Measurements from ENCODE around the gene PPP1R9A.

PPP1R9A gene

GRCh38 chr7:95244616-95245015 is 337.2 kb downstream of the PPP1R9A start:
- POLR2A ChIA-PET, result no interaction called here
- CTCF ChIA-PET, result no interaction called here
- H3K4me3 ChIP-seq (ENCODE audit: low read depth, low read length), result no peak overlapping the region
- DNase-seq (ENCODE audit: low read depth, low spot score), result no peak
- TF ChIP-seq CTCF (IDR thresholded peaks at IDR 0.05; ENCODE audit: insufficient read depth, low read length, missing control alignments), result no peak

DNA sequence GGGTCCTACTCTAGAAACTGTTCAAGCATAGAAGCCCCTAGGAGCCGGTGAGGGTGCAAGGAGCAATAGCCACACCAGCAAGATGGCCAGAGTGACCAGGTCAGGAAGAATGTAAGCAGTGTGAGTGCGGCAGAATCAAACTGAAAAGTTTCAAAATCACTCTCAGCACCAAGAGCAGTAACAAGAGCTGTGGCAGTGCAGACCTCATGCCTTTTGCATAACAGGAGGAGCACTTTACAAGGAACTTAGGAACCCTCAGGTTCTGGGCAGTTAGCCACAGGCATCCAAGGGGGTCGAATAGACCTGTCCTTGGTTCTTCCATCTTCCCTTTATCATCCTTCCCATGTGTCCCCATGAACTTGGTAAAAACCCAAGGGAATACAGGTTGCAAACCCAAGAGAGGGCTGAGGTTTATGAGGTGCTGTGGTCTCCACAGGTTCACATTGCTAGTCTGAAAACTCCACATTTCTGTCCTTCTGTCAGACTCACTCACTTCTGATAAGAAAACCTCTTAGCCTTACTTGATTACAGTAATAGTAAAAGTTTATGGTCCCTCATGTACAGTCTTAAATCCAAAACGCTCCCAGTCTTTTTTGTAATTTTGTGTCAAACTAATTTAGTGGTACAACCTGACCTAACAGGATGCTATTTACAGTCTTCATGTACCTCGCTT is 338.6 kb downstream of the PPP1R9A start:
- no peak for DNase-seq (ENCODE audit: low read depth, low spot score)
- ChIA-PET CTCF (interaction anchor here (1.3 to 2.6 kb wide), 5 partner anchors 13 to 809 kb away, joined by 4 to 51 read pairs (median 5); partner anchors contain the start of gene PON2), POLR2A (no interaction called here)
- TF ChIP-seq CTCF (IDR thresholded peaks at IDR 0.05; ENCODE audit: insufficient read depth, low read length, missing control alignments), result no peak
- H3K4me3 ChIP-seq (ENCODE audit: low read depth, low read length), result no peak overlapping the region

DNA sequence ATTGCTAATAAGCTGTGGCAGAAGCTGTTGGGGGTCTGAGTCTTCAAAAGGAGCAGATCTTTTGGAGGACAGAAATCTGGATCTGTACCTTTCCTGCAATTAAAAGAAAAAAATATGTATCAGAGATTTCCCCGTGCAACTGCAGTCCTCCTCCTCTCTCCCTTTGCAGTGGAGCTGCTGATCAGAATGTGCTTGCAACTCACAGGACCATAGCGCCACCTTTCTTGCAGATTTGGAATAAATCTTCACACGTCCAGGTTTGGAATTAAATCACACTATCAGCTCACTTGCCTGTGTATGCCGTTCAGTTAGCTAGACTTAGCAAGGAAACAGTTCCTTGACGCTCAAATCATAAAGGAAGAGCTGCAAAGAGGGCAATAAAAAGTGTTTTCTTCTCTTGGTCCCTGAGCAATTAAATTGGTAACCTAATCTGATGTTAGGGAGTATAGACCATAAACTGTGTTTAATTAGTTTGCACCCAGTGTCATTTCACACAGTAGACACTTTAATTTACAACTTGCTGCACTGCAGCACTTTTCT is 339.5 kb downstream of the PPP1R9A start:
- ChIA-PET POLR2A (interaction anchor here (0.5 kb wide), 1 partner anchor 734 kb away, joined by 4 read pairs; no protein-coding TSS in a partner anchor), CTCF (interaction anchor here (0.6 to 2.6 kb wide), 21 partner anchors 9 to 810 kb away, joined by 3 to 51 read pairs (median 4); partner anchors contain the start of gene PON2)
- no peak overlapping the region for H3K4me3 ChIP-seq (ENCODE audit: low read depth, low read length)
- peak; percentile 23 for DNase-seq (ENCODE audit: low read depth, low spot score)
- peak; percentile 60 for TF ChIP-seq CTCF (IDR thresholded peaks at IDR 0.05; ENCODE audit: insufficient read depth, low read length, missing control alignments)

DNA sequence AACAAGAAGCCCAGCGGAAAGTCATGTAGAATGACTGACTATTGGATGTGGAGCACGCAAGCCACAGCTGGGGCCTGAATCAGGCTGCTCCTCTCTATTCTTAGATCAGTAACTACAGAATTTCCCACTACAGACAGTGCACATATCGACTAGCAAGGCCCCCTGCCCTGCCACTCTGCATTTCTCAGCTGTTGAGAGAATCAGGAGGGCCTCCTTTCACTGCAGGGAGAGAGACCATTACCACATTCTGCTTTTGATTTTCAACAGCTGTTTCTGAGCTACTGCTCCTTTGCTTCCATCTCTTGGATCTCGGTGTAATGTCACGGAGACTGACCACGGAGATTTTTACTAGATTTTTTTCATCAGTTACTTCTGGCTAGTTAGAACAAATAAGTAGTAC is 343.2 kb downstream of the PPP1R9A start:
- TF ChIP-seq CTCF (IDR thresholded peaks at IDR 0.05; ENCODE audit: insufficient read depth, low read length, missing control alignments), result no peak
- no peak overlapping the region for H3K4me3 ChIP-seq (ENCODE audit: low read depth, low read length)
- no peak for DNase-seq (ENCODE audit: low read depth, low spot score)
- ChIA-PET POLR2A (no interaction called here), CTCF (interaction anchor here (1.9 kb wide), 1 partner anchor 802 kb away, joined by 7 read pairs; no protein-coding TSS in a partner anchor)

GRCh38 chr7:95251966-95252365 is 344.6 kb downstream of the PPP1R9A start:
- TF ChIP-seq CTCF (IDR thresholded peaks at IDR 0.05; ENCODE audit: insufficient read depth, low read length, missing control alignments), result no peak
- DNase-seq (ENCODE audit: low read depth, low spot score), result no peak
- no peak overlapping the region for H3K4me3 ChIP-seq (ENCODE audit: low read depth, low read length)
- ChIA-PET CTCF (interaction anchor here (0.9 to 1.9 kb wide), 2 partner anchors 260 to 803 kb away, joined by 3 to 7 read pairs; no protein-coding TSS in a partner anchor), POLR2A (no interaction called here)

GRCh38 chr7:95253986-95254385 is 346.6 kb downstream of the PPP1R9A start:
- TF ChIP-seq CTCF (IDR thresholded peaks at IDR 0.05; ENCODE audit: insufficient read depth, low read length, missing control alignments), result no peak
- H3K4me3 ChIP-seq (ENCODE audit: low read depth, low read length), result no peak overlapping the region
- DNase-seq (ENCODE audit: low read depth, low spot score), result no peak
- CTCF ChIA-PET, result interaction anchor here (1.3 kb wide), 1 partner anchor 224 kb away, joined by 3 read pairs; no protein-coding TSS in a partner anchor
- POLR2A ChIA-PET, result no interaction called here
